AG04450 (cell line): ENCODE data around the gene UBR1. TPM values are rescaled to one million over a fixed set of nuclear protein-coding genes. Genes with fewer than 3 reads are reported as not detected.
"Not testable (repeated sequence)": the region's sequence is repeated elsewhere in the genome, so short reads cannot be mapped to it uniquely, and the experiment has no call there.

Experiments
- CTCF ChIA-PET: fragments of 300-600, 350-600 bp; formaldehyde crosslinking; extraction: SDS; loops from one replicate; lab custom pipeline; 2022; ENCODE audit warnings: antibody characterized with exemption, inconsistent platforms; lab: Charles Lee
- POLR2A ChIA-PET: fragments of 350-600 bp; formaldehyde crosslinking; extraction: SDS; loops from one replicate; lab custom pipeline; 2021; ENCODE audit warnings: antibody characterized with exemption, inconsistent platforms; lab: Yijun Ruan, JAX
- DNase-seq: peaks from one replicate; pipeline ENCODE4 v3.0.0-alpha.2; 2011; ENCODE audit warnings: low read depth, low spot score
- H3K27ac ChIP-seq: one replicate; pipeline ENCODE4 v1.5.1; 2012; ENCODE audit warnings: low read depth, low read length, control low read depth
- H3K27me3 ChIP-seq: one replicate; pipeline ENCODE4 v1.6.0; 2012; ENCODE audit warnings: low read length; ENCODE audit not compliant: control insufficient read depth, insufficient read depth
- H3K4me3 ChIP-seq: 2 replicates; pipeline ENCODE4 v1.5.1; 2011; ENCODE audit warnings: mild to moderate bottlenecking, low read depth, low read length, control low read depth
- H3K9me3 ChIP-seq: 2 replicates; pipeline ENCODE4 v1.5.1; 2012; ENCODE audit warnings: low read length; ENCODE audit not compliant: control insufficient read depth, insufficient read depth
- polyA plus RNA-seq: library from polyadenylated mRNA; depleted of rRNA; stranded (reverse); fragments of >200 nt; gene quantifications from 2 replicates; pipeline ENCODE4 v1.2.3, GENCODE V29; 2011
- TF ChIP-seq, protein P1 (sequence below): IDR thresholded peaks from 2 replicates; pipeline ENCODE4 v1.5.1; 2011; ENCODE audit warnings: low read depth, low read length, control low read depth, inconsistent platforms

The UBR1 gene
- polyA plus RNA-seq, 1 experiment: 18.4 TPM

DNA sequence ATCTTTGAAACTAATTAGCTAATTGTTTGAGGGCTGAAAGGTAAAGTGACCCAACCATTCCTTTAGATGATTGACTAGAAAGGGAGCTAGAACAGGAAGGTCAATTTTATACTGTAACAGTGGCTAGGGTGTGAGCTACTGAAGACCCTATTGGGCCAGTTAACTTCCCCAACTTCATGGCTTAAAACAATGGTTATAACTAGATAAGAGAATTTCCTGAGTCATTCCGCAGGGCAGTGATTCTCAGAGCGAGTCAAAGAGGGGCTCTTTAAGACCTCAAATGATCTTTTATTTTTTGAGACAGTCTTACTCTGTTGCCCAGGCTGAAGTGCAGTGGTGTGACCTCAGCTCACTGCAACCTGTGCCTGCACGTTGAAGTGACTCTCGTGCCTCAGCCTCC is 151.5 kb downstream of the UBR1 start:
- Histone ChIP-seq H3K9me3 (peaks cover 13% of the 10 kb centered on the region), H3K27me3 (no peaks in the 10 kb centered on the region), H3K4me3 (no peak overlapping the region), H3K27ac (no peak overlapping the region)
- DNase-seq: no peak
- TF ChIP-seq, protein P1, sequence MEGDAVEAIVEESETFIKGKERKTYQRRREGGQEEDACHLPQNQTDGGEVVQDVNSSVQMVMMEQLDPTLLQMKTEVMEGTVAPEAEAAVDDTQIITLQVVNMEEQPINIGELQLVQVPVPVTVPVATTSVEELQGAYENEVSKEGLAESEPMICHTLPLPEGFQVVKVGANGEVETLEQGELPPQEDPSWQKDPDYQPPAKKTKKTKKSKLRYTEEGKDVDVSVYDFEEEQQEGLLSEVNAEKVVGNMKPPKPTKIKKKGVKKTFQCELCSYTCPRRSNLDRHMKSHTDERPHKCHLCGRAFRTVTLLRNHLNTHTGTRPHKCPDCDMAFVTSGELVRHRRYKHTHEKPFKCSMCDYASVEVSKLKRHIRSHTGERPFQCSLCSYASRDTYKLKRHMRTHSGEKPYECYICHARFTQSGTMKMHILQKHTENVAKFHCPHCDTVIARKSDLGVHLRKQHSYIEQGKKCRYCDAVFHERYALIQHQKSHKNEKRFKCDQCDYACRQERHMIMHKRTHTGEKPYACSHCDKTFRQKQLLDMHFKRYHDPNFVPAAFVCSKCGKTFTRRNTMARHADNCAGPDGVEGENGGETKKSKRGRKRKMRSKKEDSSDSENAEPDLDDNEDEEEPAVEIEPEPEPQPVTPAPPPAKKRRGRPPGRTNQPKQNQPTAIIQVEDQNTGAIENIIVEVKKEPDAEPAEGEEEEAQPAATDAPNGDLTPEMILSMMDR: no peak
- POLR2A ChIA-PET: interaction anchor here (0.6 kb wide), 1 partner anchor 245 kb away, joined by 3 read pairs; no protein-coding TSS in a partner anchor
- CTCF ChIA-PET: interaction anchor here (0.7 kb wide), 1 partner anchor 251 kb away, joined by 9 read pairs; no protein-coding TSS in a partner anchor

DNA sequence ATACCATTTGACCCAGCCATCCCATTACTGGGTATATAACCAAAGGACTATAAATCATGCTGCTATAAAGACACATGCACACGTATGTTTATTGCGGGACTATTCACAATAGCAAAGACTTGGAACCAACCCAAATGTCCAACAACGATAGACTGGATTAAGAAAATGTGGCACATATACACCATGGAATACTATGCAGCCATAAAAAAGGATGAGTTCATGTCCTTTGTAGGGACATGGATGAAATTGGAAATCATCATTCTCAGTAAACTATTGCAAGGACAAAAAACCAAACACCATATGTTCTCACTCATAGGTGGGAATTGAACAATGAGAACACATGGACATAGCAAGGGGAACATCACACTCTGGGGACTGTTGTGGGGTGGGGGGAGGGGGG is 156.9 kb downstream of the UBR1 start:
- H3K9me3 ChIP-seq, H3K27me3 ChIP-seq, H3K4me3 ChIP-seq, H3K27ac ChIP-seq, DNase-seq, CTCF ChIA-PET, POLR2A ChIA-PET: not testable (repeated sequence)

DNA sequence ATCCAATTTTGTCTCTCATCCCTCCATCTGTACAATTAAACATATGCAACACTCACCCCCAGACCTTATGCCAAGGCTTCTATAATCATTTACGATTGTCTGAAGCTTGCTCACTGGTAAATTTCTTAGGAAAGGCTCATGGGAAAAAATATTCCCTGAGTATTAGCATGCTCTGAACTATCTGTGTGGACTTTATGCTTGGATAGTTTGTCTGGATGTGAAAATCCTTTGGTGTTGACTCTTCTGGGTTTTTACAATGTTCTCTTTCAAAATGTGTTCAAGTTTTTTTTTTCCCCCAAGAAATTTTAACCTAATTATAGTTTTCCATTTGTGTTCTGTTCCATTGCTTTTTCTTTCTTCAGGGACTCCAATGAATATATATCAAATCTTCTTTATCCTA is 165.3 kb downstream of the UBR1 start:
- ChIA-PET CTCF (interaction anchor here (0.7 to 1.0 kb wide), 2 partner anchors 14 to 16 kb away, joined by 3 to 6 read pairs; no protein-coding TSS in a partner anchor), POLR2A (no interaction called here)
- Histone ChIP-seq H3K9me3 (no peaks in the 10 kb centered on the region), H3K4me3 (no peak overlapping the region), H3K27ac (no peak overlapping the region), H3K27me3 (no peaks in the 10 kb centered on the region)
- TF ChIP-seq, protein P1: no peak
- DNase-seq: no peak

DNA sequence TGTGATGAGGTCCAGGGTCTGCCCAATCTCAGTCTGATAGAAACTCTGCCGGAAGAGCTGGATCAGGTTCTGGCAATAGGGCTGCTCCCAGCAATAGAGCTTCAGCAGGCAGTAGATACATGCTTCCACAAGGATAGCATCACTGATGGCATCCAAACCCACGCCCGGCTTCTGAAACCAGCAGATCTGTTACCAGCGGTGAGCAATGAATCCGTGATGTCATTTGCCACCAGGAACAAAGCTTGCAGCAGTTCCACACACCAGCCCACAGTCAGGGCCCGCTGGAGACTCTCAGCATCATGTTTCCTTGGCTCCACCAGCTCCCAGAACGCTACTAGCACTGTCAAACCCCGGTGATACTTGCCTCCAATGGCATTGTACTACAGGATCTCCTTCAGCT is 166.0 kb downstream of the UBR1 start:
- Histone ChIP-seq H3K27ac (no peak overlapping the region), H3K4me3 (no peak overlapping the region), H3K9me3 (no peaks in the 10 kb centered on the region), H3K27me3 (no peaks in the 10 kb centered on the region)
- CTCF ChIA-PET: interaction anchor here (1.0 kb wide), 1 partner anchor 14 kb away, joined by 6 read pairs; no protein-coding TSS in a partner anchor
- POLR2A ChIA-PET: interaction anchor here (0.6 kb wide), 1 partner anchor 59 kb away, joined by 4 read pairs; no protein-coding TSS in a partner anchor
- TF ChIP-seq, protein P1: no peak
- no peak for DNase-seq

DNA sequence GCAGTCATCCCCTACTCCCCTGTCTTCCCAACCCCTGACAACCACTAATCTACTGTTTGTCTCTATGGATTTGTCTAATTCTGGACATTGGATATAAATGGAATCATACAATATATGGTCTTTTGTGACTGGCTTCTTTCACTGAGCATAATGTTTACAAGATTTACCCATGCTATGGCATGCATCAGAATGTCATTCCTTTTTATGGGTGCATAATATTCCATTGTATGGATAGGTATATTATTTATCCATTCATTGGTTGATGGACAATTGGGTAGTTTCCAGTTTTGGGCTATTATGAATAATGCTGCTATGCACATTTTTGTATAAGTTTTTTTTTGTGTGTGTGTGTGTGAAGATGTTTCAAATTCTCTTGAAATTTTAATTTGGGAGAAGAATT is 168.7 kb downstream of the UBR1 start:
- TF ChIP-seq, protein P1: no peak
- Histone ChIP-seq H3K27ac (no peak overlapping the region), H3K4me3 (no peak overlapping the region), H3K9me3 (no peaks in the 10 kb centered on the region), H3K27me3 (no peaks in the 10 kb centered on the region)
- ChIA-PET CTCF (no interaction called here), POLR2A (no interaction called here)
- DNase-seq: no peak
